HG02973 (cell line): ENCODE measurements around the gene PRKN.
"Not testable (repeated sequence)": the region's sequence is repeated elsewhere in the genome, so short reads cannot be mapped to it uniquely, and the experiment has no call there.

Experiments
- ATAC-seq: cut with Tn5 transposase; IDR thresholded peaks from one replicate; pipeline ENCODE4 v1.9.1; 2021; ENCODE audit warnings: moderate library complexity; ENCODE audit not compliant: unreplicated experiment

PRKN gene

DNA sequence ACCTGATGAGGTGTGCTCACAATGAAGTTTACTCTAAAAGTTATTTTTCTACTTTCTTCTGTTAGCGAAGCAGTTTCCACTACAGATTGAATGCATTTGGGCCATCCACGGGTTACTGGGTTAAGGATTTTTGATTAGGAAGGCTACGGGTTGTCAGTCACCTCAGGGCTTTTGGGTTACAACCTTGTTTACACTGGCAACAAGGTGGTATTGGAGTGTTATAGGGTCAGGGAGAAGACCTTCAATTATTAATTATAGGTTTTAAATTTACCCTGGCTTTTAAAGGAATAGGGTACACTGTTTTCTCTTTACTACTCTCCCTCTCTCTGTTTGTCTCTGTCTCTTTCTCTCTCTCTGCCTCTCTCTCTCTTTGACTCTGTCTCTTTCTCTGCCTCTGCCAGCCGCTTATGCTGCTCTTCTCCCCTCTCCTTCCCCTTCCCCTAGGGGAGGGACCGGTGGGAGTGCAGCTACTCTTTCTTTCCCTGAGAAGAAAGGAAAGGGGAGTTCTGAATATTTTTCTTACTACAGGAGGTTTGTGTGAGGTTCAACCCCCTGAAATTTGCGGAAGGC lies 1413.5 kb downstream of the PRKN start:
- ATAC-seq: no peak

DNA sequence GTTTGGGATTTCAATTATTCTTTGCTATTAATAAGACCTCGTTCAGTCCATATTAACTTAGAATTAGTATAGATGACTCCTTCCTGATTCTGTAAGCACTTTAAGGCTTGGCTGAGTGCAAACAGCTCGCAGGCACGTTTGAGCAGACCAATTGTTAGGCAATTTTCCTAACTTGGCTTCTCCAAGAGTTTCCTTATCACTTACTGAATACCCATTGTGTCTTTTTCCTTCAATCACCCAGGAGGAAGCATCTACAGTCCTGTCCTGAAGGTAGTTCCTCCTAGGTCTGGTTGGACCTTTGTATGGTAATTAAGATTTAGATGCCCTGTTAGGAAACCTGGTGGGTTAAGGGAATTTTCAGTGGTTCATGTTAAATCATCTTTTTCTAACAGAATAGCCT lies 1414.1 kb downstream of the PRKN start:
- ATAC-seq: not testable (repeated sequence)

DNA sequence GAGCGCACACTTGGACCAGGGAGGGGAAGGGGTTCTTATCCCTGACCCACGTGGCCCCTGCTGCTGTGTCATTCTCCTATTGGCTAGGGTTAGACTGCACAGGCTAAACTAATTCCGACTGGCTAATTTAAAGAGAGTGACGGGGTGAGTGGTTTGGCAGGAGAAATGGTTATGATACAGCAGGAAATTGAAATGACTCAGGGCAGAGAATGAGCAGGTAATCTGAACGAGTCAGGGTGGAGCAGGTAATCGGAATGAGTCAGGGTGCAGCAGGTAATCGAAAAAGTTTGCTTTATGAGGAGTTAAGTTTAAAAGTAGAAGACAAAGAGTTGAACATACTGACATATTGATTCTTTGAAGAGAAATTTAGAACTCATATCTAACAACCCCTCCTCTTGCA lies 1417.8 kb downstream of the PRKN start:
- not testable (repeated sequence) for ATAC-seq

DNA sequence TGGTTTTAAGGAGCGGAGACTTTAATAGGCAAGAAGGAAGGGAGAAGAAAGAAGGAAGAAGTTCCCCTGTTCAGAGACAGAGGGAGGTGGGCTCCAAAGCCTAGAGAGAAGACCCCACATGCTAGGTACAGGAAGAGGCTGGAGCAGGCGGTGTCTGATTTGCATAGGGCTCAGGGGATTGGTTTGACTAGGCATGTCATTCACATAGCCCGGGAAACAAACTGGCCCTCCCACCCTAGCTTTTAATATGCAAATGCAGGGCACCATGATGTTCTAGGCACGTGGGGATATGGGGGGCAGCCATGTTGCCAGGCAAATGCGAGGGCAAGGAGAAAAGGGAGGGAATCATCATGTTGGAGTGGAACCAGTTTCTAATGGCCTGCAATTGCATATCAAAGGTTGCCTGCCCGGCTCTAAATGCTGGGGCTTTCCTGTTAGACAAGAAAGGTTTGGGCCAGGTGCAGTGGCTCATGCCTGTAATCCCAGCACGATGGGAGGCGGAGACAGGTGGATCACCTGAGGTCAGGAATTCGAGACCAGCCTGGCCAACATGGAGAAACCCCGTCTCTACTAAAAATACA lies 1419.4 kb downstream of the PRKN start:
- no peak for ATAC-seq

DNA sequence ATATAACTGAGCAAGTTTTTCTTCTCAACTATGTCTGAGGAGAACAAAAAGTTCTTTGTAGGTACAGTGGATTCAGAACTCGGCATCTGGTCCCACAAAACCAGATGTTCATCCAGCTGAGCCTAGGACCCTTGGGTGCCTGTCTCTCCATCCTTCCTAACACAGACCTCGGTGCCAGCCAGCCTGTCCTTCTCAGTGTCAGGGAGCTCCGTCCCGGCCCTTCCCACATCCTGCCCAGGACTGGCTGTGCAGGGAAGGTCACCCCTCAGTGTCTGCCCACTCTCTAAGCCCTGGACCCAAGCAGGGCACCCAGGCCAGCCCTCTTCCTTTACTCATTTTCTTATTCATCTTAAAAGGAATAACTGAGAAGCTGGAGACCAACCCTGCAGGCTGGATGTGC lies 1421.7 kb downstream of the PRKN start:
- ATAC-seq: no peak

DNA sequence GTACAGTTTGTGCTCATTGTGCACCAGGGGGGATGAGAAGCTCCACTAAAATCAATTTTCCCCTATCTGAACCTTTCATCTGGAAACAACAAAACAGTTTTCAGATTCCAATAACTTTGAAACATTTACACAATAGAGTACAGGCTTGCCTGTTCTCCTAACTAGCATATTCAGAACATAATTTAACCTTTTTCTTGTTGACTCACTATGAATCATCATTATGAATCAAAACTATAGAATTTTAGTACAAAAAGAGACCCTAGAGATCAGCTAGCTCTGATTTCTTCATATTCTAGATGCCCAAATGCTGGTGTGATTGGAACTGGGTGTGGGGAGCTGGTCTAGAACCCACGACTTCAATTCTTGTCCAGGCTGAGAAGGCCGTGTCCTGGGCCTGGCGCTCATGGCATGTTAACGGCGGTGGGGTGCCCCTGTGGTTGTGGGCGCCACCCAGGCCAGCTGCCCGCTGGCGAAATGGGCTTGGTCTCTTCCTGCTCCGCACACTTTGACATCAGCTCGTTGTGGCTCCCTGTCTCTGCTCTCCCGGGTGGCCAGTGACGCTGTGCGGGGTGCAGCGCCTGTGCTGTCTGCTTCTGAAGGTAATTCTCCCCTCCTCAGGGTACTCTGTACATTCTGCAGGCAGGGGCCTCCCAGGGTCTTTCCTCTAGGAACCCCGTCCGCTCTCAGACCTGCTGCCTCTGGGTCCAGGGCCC lies 1423.8 kb downstream of the PRKN start:
- no peak for ATAC-seq

DNA sequence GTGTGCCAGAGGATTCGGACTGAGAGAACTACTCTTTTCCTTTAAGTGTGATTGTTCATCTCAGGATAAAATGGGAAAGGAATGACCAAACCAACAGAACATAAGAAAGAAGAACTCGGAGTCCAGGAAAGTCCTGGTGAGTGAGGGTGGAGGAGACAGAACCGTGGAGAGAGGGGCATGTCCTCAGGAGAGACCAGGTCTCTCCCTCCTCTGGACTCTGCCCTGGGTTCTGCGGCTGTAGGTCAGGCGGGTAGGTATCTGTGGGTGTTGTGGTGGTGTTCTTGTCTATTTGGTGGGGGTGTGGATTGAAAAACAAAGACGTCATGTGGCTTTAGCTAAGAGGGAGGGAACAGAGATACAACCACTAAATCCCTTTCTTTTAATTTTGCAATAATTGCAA lies 1424.6 kb downstream of the PRKN start:
- ATAC-seq: no peak

DNA sequence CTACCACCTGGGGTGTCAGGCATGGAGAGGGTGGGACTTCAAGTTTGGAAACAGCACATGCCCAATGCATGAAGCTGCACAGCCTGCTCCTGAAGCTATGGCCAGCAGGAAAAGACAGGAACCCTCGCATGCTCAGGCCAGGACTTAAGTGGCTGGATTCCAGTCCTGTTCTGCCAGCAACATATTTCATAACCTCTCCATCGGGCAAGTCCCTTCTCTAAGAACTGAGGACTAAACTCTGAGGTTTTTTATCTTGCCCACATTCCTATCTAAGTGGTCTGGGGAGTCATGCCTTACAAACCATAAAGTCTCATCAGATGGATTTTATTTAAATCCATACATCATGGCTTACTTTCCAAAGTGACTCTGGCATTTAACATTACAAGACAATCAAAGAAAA lies 1426.2 kb downstream of the PRKN start:
- no peak for ATAC-seq

DNA sequence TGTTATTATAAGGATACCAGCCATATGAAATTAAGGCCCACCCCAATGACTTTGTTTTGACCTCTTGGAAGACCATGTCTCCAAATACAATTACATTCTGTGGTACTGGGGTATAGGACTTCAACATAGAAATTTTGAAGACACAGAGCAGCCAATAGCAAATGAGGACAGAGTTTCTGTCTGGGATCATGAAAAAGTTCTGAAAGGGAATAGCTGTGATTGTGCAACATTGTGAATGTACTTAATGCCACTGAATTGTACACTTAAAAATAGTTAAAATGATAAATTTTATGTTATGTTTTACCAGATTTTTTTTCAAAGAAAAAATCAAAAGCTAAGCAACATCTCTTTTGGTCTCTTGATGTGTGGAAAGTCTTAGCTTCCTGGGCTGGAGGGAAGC lies 1426.7 kb downstream of the PRKN start:
- ATAC-seq: no peak

DNA sequence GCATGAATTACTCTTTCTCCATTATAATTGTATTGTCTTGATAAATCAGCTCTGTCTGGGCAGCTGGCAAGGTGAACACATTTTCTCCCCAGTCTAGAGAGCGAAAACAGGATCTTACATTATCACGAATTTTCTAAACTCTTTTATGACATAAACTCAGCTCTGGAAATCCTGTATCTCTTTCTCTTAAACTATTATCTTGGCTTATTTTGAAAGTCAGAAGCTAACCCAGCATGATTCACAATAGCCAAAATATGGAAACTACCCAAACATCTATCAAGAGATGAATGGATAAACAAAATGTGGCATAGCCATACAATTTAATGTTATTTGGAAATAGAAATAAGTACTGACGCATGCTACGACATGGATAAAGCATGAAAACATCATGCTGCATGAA lies 1427.8 kb downstream of the PRKN start:
- ATAC-seq: no peak
